GM18507 (cell line): ENCODE data around the gene CISD1.
A peak's percentile ranks its signal among the peaks of the same experiment; 100 is the strongest.

Experiments used
- DNase-seq: peaks from one replicate; pipeline ENCODE4 v3.0.0; 2011; ENCODE audit warnings: low read depth; ENCODE audit not compliant: insufficient read length; ENCODE audit errors: extremely low spot score
- FAIRE-seq: peaks from 2 replicates; lab custom pipeline; 2011; peaks lifted over from hg19 to GRCh38; lab: Jason Lieb, UNC

The CISD1 gene

GRCh38 chr10:58300676-58301075 is 31.7 kb downstream of the CISD1 start:
- FAIRE-seq (no peak), DNase-seq (no peak)

DNA sequence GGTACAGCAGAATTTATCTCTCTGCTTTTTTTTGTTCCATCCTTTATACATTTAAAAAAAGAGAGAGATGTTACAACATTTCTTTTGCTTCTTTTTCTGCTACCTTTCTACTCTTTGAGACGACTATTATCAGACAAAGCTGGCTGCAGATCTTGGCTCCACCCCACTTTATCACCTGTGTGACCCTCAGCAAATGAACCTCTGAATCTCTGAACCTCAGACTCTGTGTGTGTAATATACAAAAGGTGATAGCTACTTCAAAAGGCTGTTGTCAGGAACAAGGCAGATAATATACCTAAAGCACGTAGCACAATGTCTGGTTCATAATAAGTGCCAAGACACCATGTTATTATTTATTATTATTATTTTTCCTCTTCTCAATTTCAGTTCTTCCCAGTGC is 33.3 kb downstream of the CISD1 start:
- no peak for FAIRE-seq
- DNase-seq = no peak

- DNase-seq = no peak
- no peak for FAIRE-seq
Observed at GRCh38 chr10:58304099-58304633, 35.2 kb downstream of the CISD1 start.

GRCh38 chr10:58305821-58306220 is 36.9 kb downstream of the CISD1 start:
- no peak for FAIRE-seq
- no peak for DNase-seq

- no peak for DNase-seq
- FAIRE-seq = no peak
Observed at GRCh38 chr10:58307676-58308075, 38.7 kb downstream of the CISD1 start.

GRCh38 chr10:58311026-58311425 is 42.1 kb downstream of the CISD1 start:
- FAIRE-seq = no peak
- no peak for DNase-seq

DNA sequence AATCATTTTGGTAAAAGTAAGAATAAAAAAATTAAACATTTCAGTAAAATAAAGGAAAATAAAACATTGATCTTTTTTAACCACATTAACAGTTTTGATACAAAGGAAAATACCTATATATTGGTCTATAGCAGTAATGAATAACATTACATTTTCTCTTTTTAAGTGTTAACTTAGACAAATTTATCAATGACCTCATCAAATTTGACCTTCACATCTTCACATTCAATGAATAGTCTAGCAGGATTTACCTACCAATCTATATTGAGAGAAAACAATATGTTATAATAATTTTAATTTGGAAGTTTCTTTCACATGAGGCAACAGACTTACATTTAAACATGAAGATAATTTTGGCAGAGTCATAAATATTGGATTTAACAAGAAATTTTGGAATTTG is 47.9 kb downstream of the CISD1 start:
- FAIRE-seq (no peak), DNase-seq (no peak)

- DNase-seq (no peak), FAIRE-seq (no peak)
Observed at GRCh38 chr10:58318346-58318745, 49.4 kb downstream of the CISD1 start.

- FAIRE-seq (no peak), DNase-seq (no peak)
Observed at GRCh38 chr10:58319599-58319998, 50.6 kb downstream of the CISD1 start.

DNA sequence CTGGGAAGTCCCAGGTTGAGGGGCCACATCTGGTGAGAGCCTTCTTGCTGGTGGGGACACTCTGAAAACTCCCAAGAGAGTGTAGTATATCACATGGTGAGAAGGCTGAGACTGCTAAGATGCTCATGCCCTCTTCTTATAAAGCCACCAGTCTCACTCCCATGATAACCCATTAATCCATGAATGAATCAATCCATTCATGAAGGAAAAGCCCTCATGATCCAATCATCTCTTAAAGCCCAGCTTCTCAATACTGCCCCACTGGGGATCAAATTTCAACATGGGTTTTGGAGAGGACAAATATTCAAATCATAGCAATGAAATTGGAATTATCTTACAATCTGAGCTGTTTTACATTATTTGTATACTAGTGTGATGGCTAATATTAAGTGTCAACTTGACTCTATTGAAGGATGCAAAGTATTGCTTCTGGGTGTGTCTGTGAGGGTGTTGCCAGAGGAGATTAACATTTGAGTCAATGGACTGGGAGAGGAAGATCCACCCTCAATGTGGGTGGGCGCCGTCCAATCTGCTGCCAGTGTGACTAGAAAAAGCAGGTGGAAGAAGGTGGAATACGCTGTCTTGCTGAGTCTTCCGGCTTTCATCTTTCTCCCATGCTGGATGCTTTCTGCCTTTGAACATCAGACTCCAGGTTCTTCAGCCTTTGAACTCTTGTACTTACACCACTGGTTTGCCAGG is 51.5 kb downstream of the CISD1 start:
- DNase-seq (no peak), FAIRE-seq (no peak)

GRCh38 chr10:58322072-58322834 is 53.3 kb downstream of the CISD1 start:
- FAIRE-seq (peak; percentile 67), DNase-seq (no peak)

DNA sequence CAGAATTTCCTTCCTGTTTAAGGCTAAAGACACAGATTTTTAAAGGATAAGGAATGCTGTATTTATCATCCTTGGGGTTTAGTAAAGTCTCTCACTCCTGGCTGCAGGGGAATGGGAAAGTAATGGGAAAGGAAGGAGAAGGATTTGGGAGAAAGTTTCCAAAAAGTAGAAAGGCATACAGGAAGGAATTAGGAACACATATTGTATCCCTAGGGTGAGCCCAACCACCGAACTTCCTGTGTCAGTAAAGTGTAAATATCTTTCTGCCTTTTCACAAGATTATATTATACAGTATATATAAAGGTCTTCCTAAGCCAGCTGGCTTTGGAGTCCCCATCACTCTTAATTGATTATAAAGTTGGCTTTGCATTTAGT is 53.9 kb downstream of the CISD1 start:
- no peak for FAIRE-seq
- DNase-seq = no peak

DNA sequence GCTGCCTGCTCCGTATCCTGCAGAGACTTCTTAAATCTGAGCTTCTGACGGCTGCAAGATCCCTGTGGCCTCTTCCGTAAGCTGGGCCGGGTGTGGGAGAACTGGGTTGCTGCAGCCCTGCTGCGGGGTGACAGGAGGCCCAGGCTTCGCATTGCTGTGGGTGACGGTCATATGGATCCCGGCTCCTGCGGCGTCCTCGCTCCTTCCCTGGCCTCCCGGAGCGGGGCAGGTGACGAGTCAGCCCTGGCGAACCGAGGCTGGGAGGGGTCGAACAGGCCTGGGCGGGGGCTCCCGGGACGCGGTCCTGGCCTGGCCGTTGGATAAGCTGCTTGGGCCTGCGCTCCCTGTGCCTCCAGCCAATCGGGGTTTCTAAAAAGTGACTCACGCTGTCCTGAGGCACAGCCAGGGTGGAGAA is 58.0 kb downstream of the CISD1 start:
- FAIRE-seq (no peak), DNase-seq (no peak)

GRCh38 chr10:58328233-58328632 is 59.3 kb downstream of the CISD1 start:
- FAIRE-seq = no peak
- DNase-seq = no peak

- DNase-seq = no peak
- FAIRE-seq = no peak
Observed at GRCh38 chr10:58330431-58330830, 61.5 kb downstream of the CISD1 start.

- DNase-seq (no peak), FAIRE-seq (no peak)
Observed at GRCh38 chr10:58331646-58332045, 62.7 kb downstream of the CISD1 start.

- FAIRE-seq (peak; percentile 86), DNase-seq (peak; percentile 68)
Observed at GRCh38 chr10:58334817-58335305, 65.9 kb downstream of the CISD1 start, which contains the start of gene UBE2D1. TSS of gene UBE2D1 (plus strand) at chr10:58335006. CDS start at chr10:58335202, 196 bp downstream.

DNA sequence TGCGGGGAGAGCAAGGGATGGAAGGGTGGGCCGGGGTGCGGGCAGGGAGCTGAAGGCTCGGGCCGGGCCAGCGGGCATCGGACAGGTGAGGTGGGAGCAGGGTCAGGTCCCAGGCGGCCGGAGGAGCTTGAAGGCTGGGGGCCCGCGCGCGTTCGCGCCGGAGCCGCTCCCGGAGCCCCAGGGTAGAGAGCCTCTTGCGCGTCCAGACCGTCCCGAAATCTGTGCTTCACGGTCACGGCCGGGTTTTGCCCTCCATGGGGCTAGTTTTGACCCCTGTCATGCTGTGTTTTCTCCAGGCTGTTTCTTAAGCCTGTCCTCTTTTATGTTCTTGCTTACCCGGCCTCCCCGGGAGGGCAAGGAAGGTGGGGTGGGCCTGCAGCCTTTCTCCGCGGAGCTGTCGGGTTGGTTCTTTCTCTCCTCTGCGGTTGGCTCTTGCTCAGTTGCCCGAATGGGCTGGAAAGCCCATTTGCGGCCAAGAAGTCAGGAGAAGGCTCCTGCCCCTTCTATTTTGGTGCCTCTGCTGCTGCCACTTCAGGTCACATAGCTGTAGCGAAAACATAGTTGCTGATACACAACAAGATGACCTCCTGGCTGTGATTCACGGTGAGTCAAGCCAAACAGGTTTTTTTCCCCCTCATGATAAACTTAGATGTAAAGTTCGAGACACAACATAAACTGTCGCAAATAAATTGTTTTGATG is 66.5 kb downstream of the CISD1 start:
- DNase-seq = no peak
- no peak for FAIRE-seq

- DNase-seq (no peak), FAIRE-seq (no peak)
Observed at GRCh38 chr10:58336242-58336641, 67.3 kb downstream of the CISD1 start.
